Middle frontal gyrus (tissue), 1 donor: ENCODE measurements around the gene ZYG11A.

Experiments
- DNase-seq: peaks from one replicate; pipeline ENCODE4 v3.0.0-alpha.2; 2015; ENCODE audit warnings: low spot score; ENCODE audit errors: extremely low spot score

The ZYG11A gene

GRCh38 chr1:52917156-52917555 is 74.6 kb downstream of the ZYG11A start:
- DNase-seq: no peak

DNA sequence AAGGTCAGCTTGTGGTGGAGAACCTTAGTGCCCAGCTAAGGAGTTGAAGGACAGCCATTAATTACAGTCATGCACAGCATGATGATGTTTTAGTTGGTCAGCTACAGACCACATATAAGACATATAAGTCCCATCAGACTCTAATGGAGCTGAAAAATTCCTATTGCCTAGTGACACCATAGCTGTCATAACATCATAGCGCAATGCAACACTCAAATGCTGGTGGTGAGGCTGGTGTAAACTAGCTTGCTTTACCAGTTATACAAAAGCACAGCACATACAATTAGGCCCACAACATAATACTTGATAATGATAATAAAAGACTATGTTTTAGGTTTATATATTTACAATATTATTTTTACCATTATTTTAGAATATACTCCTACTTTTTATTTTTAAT is 75.0 kb downstream of the ZYG11A start:
- DNase-seq: no peak

- no peak for DNase-seq
These were observed 75.6 kb downstream of the ZYG11A start for GRCh38 chr1:52918201-52918600.

GRCh38 chr1:52919051-52919722 is 76.6 kb downstream of the ZYG11A start:
- no peak for DNase-seq

DNA sequence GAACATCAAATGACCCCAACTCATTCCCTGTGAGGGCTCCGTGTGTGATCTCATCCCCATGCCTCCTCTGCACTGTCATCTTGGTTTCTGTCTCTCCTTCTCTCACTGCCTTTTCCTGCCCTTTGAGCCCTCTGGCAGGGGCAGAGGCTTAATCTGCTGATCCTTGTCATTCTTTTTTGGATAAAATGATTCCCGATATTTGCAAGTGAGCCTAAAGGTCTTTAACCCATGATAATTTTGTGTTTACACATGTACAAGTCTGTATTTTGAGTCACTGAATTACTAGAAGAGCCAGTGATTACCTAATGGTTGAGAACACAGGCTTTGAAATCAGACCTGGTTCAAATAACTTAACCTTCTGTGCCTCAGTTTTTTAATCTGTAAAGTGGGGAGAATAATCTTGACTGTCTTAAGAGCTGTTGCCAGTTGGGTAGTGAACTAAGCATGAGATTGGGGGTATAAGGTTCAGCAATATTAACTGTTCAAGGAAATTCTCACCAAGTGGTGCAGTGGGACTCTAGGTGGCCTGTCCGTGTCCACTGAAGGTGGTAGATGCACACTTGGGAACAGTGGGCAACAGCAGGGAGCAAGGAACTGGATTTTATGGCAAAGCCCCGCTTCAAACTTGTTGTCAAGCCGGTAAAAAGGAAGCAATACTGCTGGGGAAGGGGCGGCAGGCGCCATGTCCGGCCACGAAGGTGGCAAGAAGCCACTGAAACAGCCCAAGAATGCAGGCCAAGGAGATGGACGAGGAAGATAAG is 77.3 kb downstream of the ZYG11A start:
- no peak for DNase-seq

DNA sequence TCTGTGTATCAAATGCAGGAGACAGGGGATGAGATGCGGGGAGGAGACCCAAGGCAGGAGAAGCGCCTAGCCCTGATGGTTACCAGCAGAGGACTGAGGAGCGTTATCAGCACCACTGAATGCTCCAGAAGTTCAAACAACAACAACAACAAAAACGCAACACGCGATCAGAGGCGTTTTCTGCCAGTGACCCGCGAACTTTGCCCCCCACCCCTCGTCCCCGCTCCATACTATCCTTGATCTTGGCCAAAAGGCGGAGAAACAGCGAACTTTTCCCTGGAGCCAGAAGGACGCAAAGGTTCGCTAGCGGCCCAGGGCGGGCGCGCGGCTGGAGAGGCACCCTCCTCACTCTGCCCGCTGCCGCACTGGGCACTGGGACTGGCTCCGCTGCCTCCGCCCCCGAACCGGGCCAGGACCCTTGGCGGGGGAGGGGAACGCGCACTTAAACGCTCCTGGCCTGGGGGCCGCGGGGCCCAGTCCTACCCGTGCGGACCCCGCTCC is 78.3 kb downstream of the ZYG11A start:
- DNase-seq: no peak

GRCh38 chr1:52925571-52926005 is 83.0 kb downstream of the ZYG11A start:
- no peak for DNase-seq

GRCh38 chr1:52926864-52927211 is 84.3 kb downstream of the ZYG11A start:
- no peak for DNase-seq

DNA sequence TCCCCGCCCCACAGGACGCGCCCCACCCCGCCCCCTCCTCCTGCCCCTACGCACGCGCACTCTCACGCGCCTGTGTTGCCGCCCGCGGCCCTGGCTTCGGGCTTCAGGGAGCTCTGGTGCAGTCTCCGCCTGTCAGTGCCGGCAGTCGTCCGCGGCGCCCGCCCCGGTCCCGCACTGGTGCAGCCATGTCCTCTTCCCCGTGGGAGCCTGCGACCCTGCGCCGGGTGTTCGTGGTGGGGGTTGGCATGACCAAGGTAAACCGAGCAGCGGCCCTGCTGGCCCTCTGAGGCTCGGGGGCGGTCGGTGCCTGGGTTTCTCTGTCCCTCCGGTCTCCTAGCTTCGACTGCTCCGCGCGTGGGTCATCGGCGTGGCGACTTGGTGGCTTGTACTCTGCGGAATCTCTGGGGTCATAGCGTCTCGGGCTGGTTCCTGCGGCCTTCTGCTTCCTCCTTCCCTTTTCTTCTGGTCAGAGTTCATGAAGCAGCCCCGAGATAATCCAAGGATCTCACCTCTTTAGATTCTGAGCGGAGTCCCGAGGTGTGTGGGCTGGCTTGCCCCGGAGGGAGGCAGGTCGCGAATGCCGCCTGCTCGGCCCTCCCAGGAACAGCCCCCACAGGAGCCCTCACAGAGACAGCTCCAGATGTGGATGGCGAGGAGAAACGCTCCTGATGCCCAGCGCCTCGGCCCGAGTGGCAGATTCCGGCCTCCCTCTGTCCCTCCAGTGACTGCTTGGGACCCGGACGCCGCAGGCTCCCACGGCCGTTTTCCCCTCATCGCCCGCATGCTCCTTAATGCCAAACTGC is 84.9 kb downstream of the ZYG11A start, which contains the start of gene SCP2:
Gene SCP2 (plus strand): TSS at position 65 of the 803 bp plus-strand sequence. CDS start 121 bp downstream, at position 186.
- DNase-seq: peak; percentile 56

DNA sequence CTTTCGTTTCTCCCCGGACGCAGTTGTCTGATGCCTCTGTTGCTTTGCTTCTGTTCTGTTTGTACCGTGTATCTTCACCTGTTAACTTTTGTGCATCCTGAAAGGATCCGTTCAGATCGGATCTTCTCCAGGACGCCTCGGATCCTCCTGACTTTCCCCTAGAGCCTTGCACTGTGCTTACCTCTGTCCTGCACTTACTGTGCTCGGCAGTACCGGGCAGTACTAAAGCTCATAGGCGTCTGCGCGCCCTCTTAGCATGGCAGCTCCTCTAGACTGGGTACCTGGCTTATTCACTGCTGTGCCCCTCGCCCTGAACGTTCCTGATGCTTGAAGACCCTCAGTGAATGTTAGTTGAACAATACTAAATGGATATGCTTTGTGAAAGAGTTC is 85.5 kb downstream of the ZYG11A start:
- no peak for DNase-seq

GRCh38 chr1:52929019-52929418 is 86.5 kb downstream of the ZYG11A start:
- DNase-seq: no peak

GRCh38 chr1:52937433-52938182 is 95.0 kb downstream of the ZYG11A start:
- no peak for DNase-seq

DNA sequence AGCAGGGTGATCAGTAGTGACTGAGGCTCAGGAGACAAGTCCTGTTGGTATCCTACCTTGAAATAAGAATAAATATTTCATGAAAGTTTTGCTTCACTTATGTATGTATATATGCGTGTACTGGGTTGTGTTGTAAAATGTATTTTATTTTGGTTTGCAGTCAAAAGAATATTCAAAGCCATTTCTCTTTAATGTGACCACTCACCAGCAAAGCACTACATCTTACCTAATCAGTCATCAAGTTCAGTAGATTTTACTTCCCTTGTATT is 95.6 kb downstream of the ZYG11A start:
- no peak for DNase-seq

- DNase-seq: no peak
These were observed 101.4 kb downstream of the ZYG11A start for GRCh38 chr1:52943876-52944416.

GRCh38 chr1:52944566-52944965 is 102.0 kb downstream of the ZYG11A start:
- DNase-seq: no peak
